ENCODE measurements around the gene SLC6A19.

SLC6A19 gene

GRCh38 chr5:1176473-1177391 lies 24.7 kb upstream of the SLC6A19 start:
- Histone ChIP-seq H4K20me1 (ENCODE audit: low read depth, low read length) (no peaks in the 10 kb centered on the region), H3K9me2 (replicated peaks; ENCODE audit: insufficient read depth, low read length) (no peaks in the 10 kb centered on the region), H3K4me2 (ENCODE audit: low read depth, low read length, poor library complexity, severe bottlenecking) (no peak overlapping the region), H3K4me3 (ENCODE audit: insufficient read depth, low read length, poor library complexity, severe bottlenecking) (no peak overlapping the region), H3K79me2 (ENCODE audit: insufficient read depth, low read length) (no peaks in the 10 kb centered on the region), H3F3A (ENCODE audit: insufficient read depth) (no peaks in the 10 kb centered on the region), H3K9ac (ENCODE audit: low read length) (no peak overlapping the region), H3K9me3 (ENCODE audit: insufficient read depth, low read length) (no peaks in the 10 kb centered on the region), H3K27ac (ENCODE audit: low read depth, low read length) (no peak overlapping the region), H2AFZ (ENCODE audit: low read depth, low read length, severe bottlenecking) (no peak overlapping the region), H3K27me3 (ENCODE audit: low read length) (no peaks in the 10 kb centered on the region), H3K36me3 (ENCODE audit: low read length) (no peaks in the 10 kb centered on the region)
- TF ChIP-seq CTCF (IDR thresholded peaks at IDR 0.05; ENCODE audit: insufficient read depth, low read length, poor library complexity, severe bottlenecking) = no peak
- TF ChIP-seq EZH2phosphoT487 (conservative IDR thresholded peaks at IDR 0.05; ENCODE audit: low read length) = no peak

GRCh38 chr5:1177826-1178528 lies 23.4 kb upstream of the SLC6A19 start:
- no peaks in the 10 kb centered on the region for H3K27me3 ChIP-seq (ENCODE audit: low read length)
- H3K27ac ChIP-seq (ENCODE audit: low read depth, low read length) = no peak overlapping the region
- no peaks in the 10 kb centered on the region for H4K20me1 ChIP-seq (ENCODE audit: low read depth, low read length)
- H2AFZ ChIP-seq (ENCODE audit: low read depth, low read length, severe bottlenecking) = no peak overlapping the region
- H3K9me2 ChIP-seq (replicated peaks; ENCODE audit: insufficient read depth, low read length) = no peaks in the 10 kb centered on the region
- H3K9me3 ChIP-seq (ENCODE audit: insufficient read depth, low read length) = no peaks in the 10 kb centered on the region
- H3K4me3 ChIP-seq (ENCODE audit: insufficient read depth, low read length, poor library complexity, severe bottlenecking) = no peak overlapping the region
- TF ChIP-seq CTCF (IDR thresholded peaks at IDR 0.05; ENCODE audit: insufficient read depth, low read length, poor library complexity, severe bottlenecking) (no peak), EZH2phosphoT487 (conservative IDR thresholded peaks at IDR 0.05; ENCODE audit: low read length) (no peak)
- H3K36me3 ChIP-seq (ENCODE audit: low read length) = no peaks in the 10 kb centered on the region
- H3K9ac ChIP-seq (ENCODE audit: low read length) = no peak overlapping the region
- H3K4me2 ChIP-seq (ENCODE audit: low read depth, low read length, poor library complexity, severe bottlenecking) = no peak overlapping the region
- H3F3A ChIP-seq (ENCODE audit: insufficient read depth) = no peaks in the 10 kb centered on the region
- H3K79me2 ChIP-seq (ENCODE audit: insufficient read depth, low read length) = no peaks in the 10 kb centered on the region

GRCh38 chr5:1178529-1179382 lies 22.6 kb upstream of the SLC6A19 start:
- Histone ChIP-seq H4K20me1 (ENCODE audit: low read depth, low read length) (no peaks in the 10 kb centered on the region), H3K4me3 (ENCODE audit: insufficient read depth, low read length, poor library complexity, severe bottlenecking) (no peak overlapping the region), H3F3A (ENCODE audit: insufficient read depth) (no peaks in the 10 kb centered on the region), H3K9me3 (ENCODE audit: insufficient read depth, low read length) (no peaks in the 10 kb centered on the region), H3K4me2 (ENCODE audit: low read depth, low read length, poor library complexity, severe bottlenecking) (no peak overlapping the region), H3K27ac (ENCODE audit: low read depth, low read length) (no peak overlapping the region), H3K27me3 (ENCODE audit: low read length) (no peaks in the 10 kb centered on the region), H3K36me3 (ENCODE audit: low read length) (no peaks in the 10 kb centered on the region), H2AFZ (ENCODE audit: low read depth, low read length, severe bottlenecking) (no peak overlapping the region), H3K79me2 (ENCODE audit: insufficient read depth, low read length) (no peaks in the 10 kb centered on the region), H3K9me2 (replicated peaks; ENCODE audit: insufficient read depth, low read length) (no peaks in the 10 kb centered on the region), H3K9ac (ENCODE audit: low read length) (no peak overlapping the region)
- TF ChIP-seq EZH2phosphoT487 (conservative IDR thresholded peaks at IDR 0.05; ENCODE audit: low read length) (no peak), CTCF (IDR thresholded peaks at IDR 0.05; ENCODE audit: insufficient read depth, low read length, poor library complexity, severe bottlenecking) (no peak)

All from SU-DHL-6 (cell line).